Astrocyte (in vitro differentiated cells and primary cell): ENCODE results near the gene XYLT1. TPM values are rescaled to one million over a fixed set of nuclear protein-coding genes. Genes with fewer than 3 reads are reported as not detected.

Source experiments
- DNase-seq: peaks from one replicate; pipeline ENCODE4 v3.0.0-alpha.2; 2010; ENCODE audit warnings: low read depth
- FAIRE-seq: peaks from 2 replicates; lab custom pipeline; 2011; peaks lifted over from hg19 to GRCh38; lab: Jason Lieb, UNC
- H2AFZ ChIP-seq: 2 replicates; pipeline ENCODE4 v1.6.0; 2012; ENCODE audit warnings: low read depth, low read length, inconsistent platforms
- H3K27ac ChIP-seq: 2 replicates; pipeline ENCODE4 v1.5.1; 2011; ENCODE audit warnings: low read depth, low read length, inconsistent platforms
- H3K27me3 ChIP-seq: 2 replicates; pipeline ENCODE4 v1.6.0; 2011; ENCODE audit warnings: low read length, inconsistent platforms; ENCODE audit not compliant: insufficient read depth
- H3K36me3 ChIP-seq: 2 replicates; pipeline ENCODE4 v1.5.1; 2011; ENCODE audit warnings: low read length, inconsistent platforms; ENCODE audit not compliant: insufficient read depth
- H3K4me1 ChIP-seq: 2 replicates; pipeline ENCODE4 v1.5.1; 2011; ENCODE audit warnings: low read length, inconsistent platforms; ENCODE audit not compliant: insufficient read depth
- H3K4me2 ChIP-seq: 2 replicates; pipeline ENCODE4 v1.6.0; 2012; ENCODE audit warnings: low read length, inconsistent platforms
- H3K4me3 ChIP-seq: 2 replicates; pipeline ENCODE4 v1.5.1; 2011; ENCODE audit warnings: low read depth, mild to moderate bottlenecking, low read length, inconsistent platforms; ENCODE audit not compliant: insufficient read depth
- H3K79me2 ChIP-seq: 2 replicates; pipeline ENCODE4 v1.6.0; 2012; ENCODE audit warnings: mild to moderate bottlenecking, low read length, inconsistent platforms; ENCODE audit not compliant: insufficient read depth
- H3K9ac ChIP-seq: 2 replicates; pipeline ENCODE4 v1.6.0; 2012; ENCODE audit warnings: mild to moderate bottlenecking, low read length, inconsistent platforms
- H3K9me3 ChIP-seq: 2 replicates; pipeline ENCODE4 v1.5.1; 2012; ENCODE audit warnings: low read depth, mild to moderate bottlenecking, low read length, inconsistent platforms; ENCODE audit not compliant: insufficient read depth
- H4K20me1 ChIP-seq: 2 replicates; pipeline ENCODE4 v1.6.0; 2012; ENCODE audit warnings: low read length, inconsistent platforms; ENCODE audit not compliant: insufficient read depth
- H3K27ac Mint-ChIP-seq: one replicate; pipeline ENCODE4 v1.8.0; 2021; ENCODE audit warnings: mild to moderate bottlenecking, mixed read lengths; ENCODE audit not compliant: unreplicated experiment
- H3K27me3 Mint-ChIP-seq: one replicate; pipeline ENCODE4 v1.8.0; 2021; ENCODE audit warnings: low read depth, mixed read lengths; ENCODE audit not compliant: unreplicated experiment
- H3K36me3 Mint-ChIP-seq: one replicate; pipeline ENCODE4 v1.8.0; 2021; ENCODE audit warnings: low read depth, mixed read lengths; ENCODE audit not compliant: unreplicated experiment
- H3K4me1 Mint-ChIP-seq: one replicate; pipeline ENCODE4 v1.8.0; 2021; ENCODE audit warnings: low read depth, mixed read lengths; ENCODE audit not compliant: unreplicated experiment
- H3K4me3 Mint-ChIP-seq: one replicate; pipeline ENCODE4 v1.8.0; 2021; ENCODE audit warnings: mild to moderate bottlenecking, moderate library complexity, mixed read lengths; ENCODE audit not compliant: unreplicated experiment
- H3K9me3 Mint-ChIP-seq: one replicate; pipeline ENCODE4 v1.8.0; 2021; ENCODE audit warnings: mild to moderate bottlenecking, mixed read lengths; ENCODE audit not compliant: unreplicated experiment
- EZH2 ChIP-seq: IDR thresholded peaks from 2 replicates; pipeline ENCODE4 v1.6.1; 2012; ENCODE audit warnings: mild to moderate bottlenecking, low read length, inconsistent platforms; ENCODE audit not compliant: insufficient read depth
- total RNA-seq: library from RNA; stranded (reverse); gene quantifications from 2 replicates; pipeline ENCODE4 v1.2.1, GENCODE V29; 2021
- TF ChIP-seq, protein P1 (sequence below): IDR thresholded peaks from 2 replicates; pipeline ENCODE4 v1.5.1; 2011; ENCODE audit warnings: low read depth, mild to moderate bottlenecking, inconsistent platforms, low read length, moderate library complexity; ENCODE audit not compliant: insufficient read depth

Gene XYLT1
- total RNA-seq, 1 donor from 2014 or later, result 22.9 TPM

DNA sequence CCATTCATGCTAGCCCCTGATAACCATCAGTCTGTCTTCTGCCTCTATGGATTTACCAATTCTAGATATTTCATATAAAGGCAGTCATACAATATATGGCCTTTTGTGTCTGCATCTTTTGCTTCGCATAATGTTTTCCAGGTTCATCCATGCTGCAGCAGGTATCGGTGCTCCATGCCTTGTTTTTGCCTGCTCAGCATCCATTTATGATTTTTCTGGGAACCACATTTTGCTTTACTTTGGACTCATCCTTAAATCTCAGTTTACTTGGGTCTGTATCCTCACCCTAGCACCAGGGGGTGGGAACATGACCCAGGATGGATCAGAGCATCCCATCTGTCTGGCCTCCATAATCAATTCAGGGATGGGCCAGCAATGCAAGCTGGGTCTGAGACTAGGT, 325.7 kb downstream of the XYLT1 start:
- Mint-ChIP-seq H3K27ac (no peak overlapping the region), H3K9me3 (no peaks in the 10 kb centered on the region), H3K27me3 (no peaks in the 10 kb centered on the region), H3K36me3 (peaks cover 2% of the 10 kb centered on the region), H3K4me3 (no peak overlapping the region), H3K4me1 (no peaks in the 10 kb centered on the region)
- Histone ChIP-seq H3K4me3 (no peak overlapping the region), H3K4me1 (no peaks in the 10 kb centered on the region), H3K27ac (no peak overlapping the region), H3K4me2 (no peak overlapping the region), H3K79me2 (peaks cover 4% of the 10 kb centered on the region), H3K9ac (no peak overlapping the region), H2AFZ (no peak overlapping the region), H3K9me3 (no peaks in the 10 kb centered on the region), H3K36me3 (peaks cover 8% of the 10 kb centered on the region), H4K20me1 (peaks cover 74% of the 10 kb centered on the region), H3K27me3 (no peaks in the 10 kb centered on the region)
- FAIRE-seq (no peak), DNase-seq (no peak)
- no peak for TF ChIP-seq EZH2
- TF ChIP-seq, protein P1, sequence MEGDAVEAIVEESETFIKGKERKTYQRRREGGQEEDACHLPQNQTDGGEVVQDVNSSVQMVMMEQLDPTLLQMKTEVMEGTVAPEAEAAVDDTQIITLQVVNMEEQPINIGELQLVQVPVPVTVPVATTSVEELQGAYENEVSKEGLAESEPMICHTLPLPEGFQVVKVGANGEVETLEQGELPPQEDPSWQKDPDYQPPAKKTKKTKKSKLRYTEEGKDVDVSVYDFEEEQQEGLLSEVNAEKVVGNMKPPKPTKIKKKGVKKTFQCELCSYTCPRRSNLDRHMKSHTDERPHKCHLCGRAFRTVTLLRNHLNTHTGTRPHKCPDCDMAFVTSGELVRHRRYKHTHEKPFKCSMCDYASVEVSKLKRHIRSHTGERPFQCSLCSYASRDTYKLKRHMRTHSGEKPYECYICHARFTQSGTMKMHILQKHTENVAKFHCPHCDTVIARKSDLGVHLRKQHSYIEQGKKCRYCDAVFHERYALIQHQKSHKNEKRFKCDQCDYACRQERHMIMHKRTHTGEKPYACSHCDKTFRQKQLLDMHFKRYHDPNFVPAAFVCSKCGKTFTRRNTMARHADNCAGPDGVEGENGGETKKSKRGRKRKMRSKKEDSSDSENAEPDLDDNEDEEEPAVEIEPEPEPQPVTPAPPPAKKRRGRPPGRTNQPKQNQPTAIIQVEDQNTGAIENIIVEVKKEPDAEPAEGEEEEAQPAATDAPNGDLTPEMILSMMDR, result no peak

DNA sequence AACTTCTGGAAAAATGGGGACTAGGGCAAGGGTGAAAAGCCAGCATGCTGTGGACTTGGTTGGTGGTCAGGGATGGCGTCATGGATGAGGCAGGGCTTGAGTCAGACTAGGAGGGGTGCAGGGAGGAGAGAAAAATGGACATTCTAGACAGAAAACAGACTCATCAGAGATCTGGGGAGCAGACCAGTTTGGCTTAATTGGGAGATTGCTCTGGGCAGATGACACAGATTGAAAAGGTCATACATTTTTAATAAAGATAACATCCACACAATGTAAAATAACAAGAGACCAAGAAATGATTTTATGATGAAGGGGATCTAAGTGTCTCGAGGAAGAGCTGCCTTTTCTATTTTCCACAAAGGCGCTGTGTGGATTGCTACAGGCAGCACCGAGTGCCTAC, 326.3 kb downstream of the XYLT1 start:
- Histone ChIP-seq H3K36me3 (peaks cover 8% of the 10 kb centered on the region), H3K27me3 (no peaks in the 10 kb centered on the region), H3K79me2 (peaks cover 4% of the 10 kb centered on the region), H3K9ac (no peak overlapping the region), H4K20me1 (peaks cover 74% of the 10 kb centered on the region), H3K9me3 (no peaks in the 10 kb centered on the region), H3K27ac (no peak overlapping the region), H3K4me3 (no peak overlapping the region), H3K4me2 (no peak overlapping the region), H2AFZ (no peak overlapping the region), H3K4me1 (no peaks in the 10 kb centered on the region)
- FAIRE-seq (no peak), DNase-seq (no peak)
- H3K9me3 Mint-ChIP-seq, result no peaks in the 10 kb centered on the region
- no peak overlapping the region for H3K27ac Mint-ChIP-seq
- no peaks in the 10 kb centered on the region for H3K4me1 Mint-ChIP-seq
- H3K36me3 Mint-ChIP-seq, result peaks cover 4% of the 10 kb centered on the region
- H3K4me3 Mint-ChIP-seq, result no peak overlapping the region
- no peak for TF ChIP-seq EZH2
- TF ChIP-seq, protein P1, result no peak
- no peaks in the 10 kb centered on the region for H3K27me3 Mint-ChIP-seq

DNA sequence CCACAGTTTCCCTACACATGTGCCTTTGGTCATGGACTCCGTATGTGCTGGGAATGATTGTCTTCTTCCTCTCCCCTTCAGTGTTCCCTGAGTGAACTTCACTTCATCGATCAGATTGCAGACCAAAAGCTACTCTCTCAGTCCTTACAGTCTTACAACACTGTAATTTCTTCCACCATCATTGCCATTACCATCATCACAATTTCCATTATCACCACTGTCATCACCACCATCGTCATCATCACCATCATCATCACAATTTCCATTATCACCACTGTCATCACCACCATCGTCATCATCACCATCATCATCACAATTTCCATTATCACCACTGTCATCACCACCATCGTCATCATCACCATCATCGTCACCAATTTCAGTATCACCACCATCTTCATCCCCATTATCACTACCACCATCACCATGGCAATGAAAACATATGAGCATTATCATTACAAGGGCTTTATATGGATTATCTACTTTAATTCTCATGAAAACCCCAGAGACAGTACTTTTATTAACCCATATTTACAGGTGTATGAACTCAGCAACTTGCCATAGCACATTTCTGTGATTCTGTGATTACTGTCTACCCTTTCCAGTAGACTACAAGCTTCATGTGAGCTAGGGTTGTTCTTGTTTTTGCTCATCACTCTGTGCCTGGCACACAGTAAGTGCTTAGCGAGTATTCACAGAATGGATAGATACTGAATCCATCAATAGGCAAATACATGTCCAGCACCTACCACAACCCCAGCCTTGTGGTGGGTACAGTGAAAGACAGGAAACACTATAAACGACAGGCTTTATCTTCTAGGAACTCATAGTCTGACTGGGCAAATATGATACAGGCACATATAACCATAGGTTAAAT, 327.0 kb downstream of the XYLT1 start:
- no peak overlapping the region for H3K27ac ChIP-seq

More for the DNA sequence above, 327.0 kb downstream of the XYLT1 start:
- FAIRE-seq, result no peak
- Mint-ChIP-seq H3K9me3 (no peaks in the 10 kb centered on the region), H3K4me3 (no peak overlapping the region), H3K36me3 (peaks cover 6% of the 10 kb centered on the region), H3K4me1 (no peaks in the 10 kb centered on the region), H3K27me3 (no peaks in the 10 kb centered on the region), H3K27ac (no peak overlapping the region)
- peaks cover 4% of the 10 kb centered on the region for H3K79me2 ChIP-seq
- TF ChIP-seq EZH2, result no peak
- TF ChIP-seq, protein P1, result no peak
- no peaks in the 10 kb centered on the region for H3K4me1 ChIP-seq
- peaks cover 8% of the 10 kb centered on the region for H3K36me3 ChIP-seq
- H3K9ac ChIP-seq, result no peak overlapping the region
- peaks cover 74% of the 10 kb centered on the region for H4K20me1 ChIP-seq
- no peak for DNase-seq
- no peaks in the 10 kb centered on the region for H3K27me3 ChIP-seq
- H3K4me3 ChIP-seq, result no peak overlapping the region
- no peaks in the 10 kb centered on the region for H3K9me3 ChIP-seq
- H3K4me2 ChIP-seq, result no peak overlapping the region
- H2AFZ ChIP-seq, result no peak overlapping the region
